Progenitor cell of endocrine pancreas (in vitro differentiated cells): Measurements from ENCODE around the gene FAM170B. TPM values are rescaled to one million over a fixed set of nuclear protein-coding genes. Genes with fewer than 3 reads are reported as not detected.

Experiments
- DNase-seq: peaks from one replicate; pipeline ENCODE4 v3.0.0; 2021; ENCODE audit warnings: low spot score; ENCODE audit not compliant: unreplicated experiment
- H3K27ac Mint-ChIP-seq: 2 replicates; pipeline ENCODE4 v1.8.0; 2021; ENCODE audit warnings: mild to moderate bottlenecking, moderate library complexity, mixed read lengths
- H3K27me3 Mint-ChIP-seq: 2 replicates; pipeline ENCODE4 v1.8.0; 2021; ENCODE audit warnings: mixed read lengths
- H3K36me3 Mint-ChIP-seq: 2 replicates; pipeline ENCODE4 v1.8.0; 2022; ENCODE audit warnings: mixed read lengths; ENCODE audit not compliant: insufficient read depth
- H3K4me1 Mint-ChIP-seq: 2 replicates; pipeline ENCODE4 v1.8.0; 2021; ENCODE audit warnings: low read depth, mixed read lengths
- H3K4me3 Mint-ChIP-seq: 2 replicates; pipeline ENCODE4 v1.8.0; 2021; ENCODE audit warnings: low read depth, mild to moderate bottlenecking, moderate library complexity, mixed read lengths
- H3K9me3 Mint-ChIP-seq: 2 replicates; pipeline ENCODE4 v1.8.0; 2021; ENCODE audit warnings: low read depth, mixed read lengths
- long read RNA-seq: library from polyadenylated mRNA; unstranded; transcript quantifications from one replicate; pipeline ENCODE4 v2.0.0, GENCODE V29; 2020
- total RNA-seq: library from RNA; stranded (reverse); gene quantifications from 2 replicates; pipeline ENCODE4 v1.2.1, GENCODE V29; 2021
- TF ChIP-seq, protein P1 (sequence below): fragments of 200-600 bp; sonication (generic); IDR thresholded peaks from one replicate; pipeline ENCODE4 v1.5.0; 2021; ENCODE audit warnings: antibody characterized with exemption, mild to moderate bottlenecking; ENCODE audit not compliant: unreplicated experiment

The FAM170B gene
- total RNA-seq = not detected in 2 replicates
- long read RNA-seq = 0 reads

DNA sequence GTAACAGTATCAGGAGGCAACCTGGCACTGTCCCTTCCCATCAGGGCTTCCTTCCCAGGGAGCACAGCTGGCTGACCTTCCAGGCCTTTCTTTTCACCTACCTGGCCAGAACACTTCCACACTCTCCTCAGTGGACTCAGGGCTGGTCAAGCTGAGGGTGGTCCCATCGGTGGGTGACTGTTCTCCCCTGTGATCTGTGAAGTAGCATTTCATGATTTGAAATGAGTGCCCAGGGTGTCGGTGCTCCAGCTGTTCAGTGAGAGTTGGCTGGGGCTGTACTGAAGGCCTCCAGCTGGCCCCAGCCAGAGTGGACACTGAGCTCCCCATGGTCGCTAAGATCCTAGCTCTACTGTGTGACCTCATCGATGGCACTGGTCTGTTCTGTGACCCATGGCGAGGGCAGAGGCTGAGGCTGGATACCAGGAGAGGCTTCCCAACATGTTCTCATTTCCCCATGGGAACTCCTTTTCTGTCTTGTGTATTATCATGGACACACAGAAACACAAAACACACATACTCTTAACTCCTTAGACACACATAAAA is at the start of gene FAM170B:
FAM170B (minus strand) TSS at position 316 of the 543 bp plus-strand sequence; CDS start at position 213, 103 bp downstream.
- peaks cover 20% of the 10 kb centered on the region for H3K27me3 Mint-ChIP-seq
- no peak within 1 kb of the TSS for H3K27ac Mint-ChIP-seq
- no peak for DNase-seq
- no peak within 1 kb of the TSS for H3K4me3 Mint-ChIP-seq
- TF ChIP-seq, protein P1, sequence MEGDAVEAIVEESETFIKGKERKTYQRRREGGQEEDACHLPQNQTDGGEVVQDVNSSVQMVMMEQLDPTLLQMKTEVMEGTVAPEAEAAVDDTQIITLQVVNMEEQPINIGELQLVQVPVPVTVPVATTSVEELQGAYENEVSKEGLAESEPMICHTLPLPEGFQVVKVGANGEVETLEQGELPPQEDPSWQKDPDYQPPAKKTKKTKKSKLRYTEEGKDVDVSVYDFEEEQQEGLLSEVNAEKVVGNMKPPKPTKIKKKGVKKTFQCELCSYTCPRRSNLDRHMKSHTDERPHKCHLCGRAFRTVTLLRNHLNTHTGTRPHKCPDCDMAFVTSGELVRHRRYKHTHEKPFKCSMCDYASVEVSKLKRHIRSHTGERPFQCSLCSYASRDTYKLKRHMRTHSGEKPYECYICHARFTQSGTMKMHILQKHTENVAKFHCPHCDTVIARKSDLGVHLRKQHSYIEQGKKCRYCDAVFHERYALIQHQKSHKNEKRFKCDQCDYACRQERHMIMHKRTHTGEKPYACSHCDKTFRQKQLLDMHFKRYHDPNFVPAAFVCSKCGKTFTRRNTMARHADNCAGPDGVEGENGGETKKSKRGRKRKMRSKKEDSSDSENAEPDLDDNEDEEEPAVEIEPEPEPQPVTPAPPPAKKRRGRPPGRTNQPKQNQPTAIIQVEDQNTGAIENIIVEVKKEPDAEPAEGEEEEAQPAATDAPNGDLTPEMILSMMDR = no peak
- H3K4me1 Mint-ChIP-seq = no peaks in the 10 kb centered on the region
- H3K36me3 Mint-ChIP-seq = no peaks in the 10 kb centered on the region
- H3K9me3 Mint-ChIP-seq = peaks cover 9% of the 10 kb centered on the region

DNA sequence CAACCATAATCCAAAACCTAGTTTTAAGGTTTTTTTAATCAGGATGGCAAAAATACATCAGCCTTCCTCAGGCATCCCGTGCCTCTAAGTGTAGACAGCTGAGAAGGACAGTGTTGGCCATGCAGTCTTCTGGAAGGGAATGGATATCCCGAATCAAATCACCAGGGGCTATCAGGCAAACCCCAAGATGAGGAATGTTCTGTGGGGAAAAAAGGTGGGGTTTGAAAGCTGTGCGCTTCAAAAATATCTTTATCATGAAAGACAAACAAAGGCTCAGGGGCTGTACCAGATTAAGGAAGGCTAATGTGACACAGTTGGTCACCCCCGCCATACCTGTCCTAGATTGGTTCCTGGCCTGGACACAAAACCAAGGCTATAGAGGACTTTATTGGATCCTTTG is 49.0 kb upstream of the FAM170B start:
- DNase-seq = no peak
- Mint-ChIP-seq H3K4me1 (peaks cover 2% of the 10 kb centered on the region), H3K4me3 (no peak overlapping the region), H3K9me3 (no peaks in the 10 kb centered on the region), H3K27ac (no peak overlapping the region), H3K36me3 (no peaks in the 10 kb centered on the region), H3K27me3 (peaks cover 13% of the 10 kb centered on the region)
- TF ChIP-seq, protein P1 = no peak

DNA sequence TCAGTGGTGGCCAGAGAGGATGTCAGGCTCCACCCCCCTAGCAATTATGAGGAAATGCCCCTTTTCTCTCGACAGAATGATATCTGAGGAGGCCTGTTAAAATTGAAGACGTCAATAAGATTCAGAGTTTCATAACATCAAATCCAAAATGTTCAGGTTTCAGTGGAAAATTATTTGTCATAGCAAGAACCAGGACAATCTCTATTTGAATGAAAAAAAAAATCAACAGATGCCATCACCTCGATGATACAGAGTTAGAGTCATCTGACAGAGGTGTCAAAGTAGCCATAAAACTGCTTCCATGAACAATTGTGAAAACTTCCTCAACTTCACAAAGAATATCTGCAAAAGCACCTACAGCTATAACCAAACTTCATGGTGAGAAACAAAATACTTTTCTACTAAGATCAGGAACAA is 46.6 kb upstream of the FAM170B start:
- H3K27ac Mint-ChIP-seq = no peak overlapping the region
- peaks cover 4% of the 10 kb centered on the region for H3K4me1 Mint-ChIP-seq
- DNase-seq = no peak
- H3K36me3 Mint-ChIP-seq = no peaks in the 10 kb centered on the region
- H3K9me3 Mint-ChIP-seq = no peaks in the 10 kb centered on the region
- no peak overlapping the region for H3K4me3 Mint-ChIP-seq
- TF ChIP-seq, protein P1 = no peak
- peaks cover 7% of the 10 kb centered on the region for H3K27me3 Mint-ChIP-seq

GRCh38 chr10:49179699-49180443 is 46.0 kb upstream of the FAM170B start:
- Mint-ChIP-seq H3K4me3 (no peak overlapping the region), H3K27me3 (peaks cover 7% of the 10 kb centered on the region), H3K9me3 (no peaks in the 10 kb centered on the region), H3K4me1 (peaks cover 7% of the 10 kb centered on the region), H3K36me3 (no peaks in the 10 kb centered on the region), H3K27ac (no peak overlapping the region)
- no peak for DNase-seq
- TF ChIP-seq, protein P1 = no peak

DNA sequence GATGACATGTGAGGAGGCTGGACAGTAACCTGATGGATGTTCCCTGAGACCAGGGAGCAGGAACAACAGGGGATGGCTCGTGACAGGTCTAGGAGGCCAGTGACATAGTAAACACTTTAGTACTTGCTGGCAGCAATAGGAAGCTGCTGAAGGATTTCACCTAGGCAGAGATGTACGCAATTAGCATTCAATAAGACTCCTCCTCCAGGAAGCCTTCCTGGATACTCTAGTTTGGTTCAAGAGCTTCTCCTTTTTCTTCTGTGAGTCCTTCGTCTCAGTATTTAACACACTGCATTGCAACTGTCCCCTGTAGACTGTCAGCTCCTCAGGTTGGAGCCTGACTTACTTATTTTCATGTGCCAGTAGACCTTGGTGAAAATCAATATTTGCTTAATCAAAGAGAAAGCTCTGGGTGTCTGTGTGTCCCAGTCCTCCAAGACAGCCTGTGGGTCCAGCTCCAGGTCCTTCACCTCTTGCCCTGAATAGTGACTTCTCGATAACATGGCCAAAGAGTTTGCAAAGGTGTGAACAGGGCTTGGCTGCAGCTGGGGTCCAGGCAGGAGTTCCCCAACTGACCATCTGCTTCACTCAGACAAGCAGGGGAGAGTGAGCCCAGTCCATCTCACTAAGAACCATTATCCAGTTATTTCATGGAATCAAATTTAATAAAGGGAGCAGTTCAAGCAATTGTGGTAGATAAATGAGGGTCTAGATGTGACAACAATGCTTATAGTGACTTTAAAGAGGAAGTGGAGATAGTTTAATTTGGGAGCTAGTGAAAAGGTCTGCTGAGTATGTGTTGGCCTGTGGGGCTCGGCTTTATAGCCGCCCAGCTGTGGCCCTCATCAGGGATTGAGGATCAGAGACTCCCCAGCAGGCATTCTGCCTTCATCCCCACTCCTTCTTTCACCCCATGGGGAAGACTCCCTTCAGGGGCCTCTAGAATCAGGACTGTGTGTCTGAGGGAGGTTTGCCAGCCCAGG is 45.0 kb upstream of the FAM170B start:
- peaks cover 9% of the 10 kb centered on the region for H3K4me1 Mint-ChIP-seq
- H3K27ac Mint-ChIP-seq = no peak overlapping the region
- no peaks in the 10 kb centered on the region for H3K9me3 Mint-ChIP-seq
- no peak for DNase-seq
- TF ChIP-seq, protein P1 = no peak
- H3K36me3 Mint-ChIP-seq = no peaks in the 10 kb centered on the region
- H3K4me3 Mint-ChIP-seq = no peak overlapping the region
- peaks cover 7% of the 10 kb centered on the region for H3K27me3 Mint-ChIP-seq
